Psoas muscle (tissue), 8 donors: ENCODE measurements around the gene SYNPO2. TPM values are rescaled to one million over a fixed set of nuclear protein-coding genes. Genes with fewer than 3 reads are reported as not detected.

ENCODE experiments used
- ATAC-seq, 4 donors: fragments of 200-7000 bp; cut with Tn5 transposase; one replicate each; pipeline ENCODE4 v1.9.1; 2020; ENCODE audit warnings: moderate library complexity in 3 of 4, mild to moderate bottlenecking in 2 of 4
- DNase-seq, 2 donors: peaks; one replicate each; pipeline ENCODE4 v3.0.0-alpha.2; 2020
- H3K27ac ChIP-seq: fragments of 200-600 bp; one replicate; pipeline ENCODE4 v1.8.0; 2022
- H3K27me3 ChIP-seq, 3 donors: fragments of 200-600 bp in 1 of 3; one replicate each; pipeline versions ENCODE4 v1.6.1 to v1.8.0; 2013 to 2022; ENCODE audit warnings: low read length in 2 of 3, mild to moderate bottlenecking in 2 of 3, moderate library complexity in 1 of 3; ENCODE audit not compliant: insufficient read depth in 3 of 3
- H3K36me3 ChIP-seq, 2 donors: fragments of 200-600 bp in 1 of 2; one replicate each; pipeline versions ENCODE4 v1.6.1 to v1.8.0; 2013 to 2022; ENCODE audit warnings: low read depth in 1 of 2, mild to moderate bottlenecking in 1 of 2, moderate library complexity in 1 of 2; ENCODE audit not compliant: insufficient read depth in 1 of 2
- H3K4me1 ChIP-seq: fragments of 200-600 bp; one replicate; pipeline ENCODE4 v1.8.0; 2022
- H3K4me3 ChIP-seq: fragments of 200-600 bp; one replicate; pipeline ENCODE4 v1.8.0; 2022; ENCODE audit warnings: mild to moderate bottlenecking
- H3K9me3 ChIP-seq: fragments of 200-600 bp; one replicate; pipeline ENCODE4 v1.8.0; 2022
- WGBS, 3 donors: extraction: QIAGEN DNeasy Blood & Tissue Kit; methylation state at CpG; one replicate each; pipeline versions ENCODE4 v1.1.6 to v1.1.7; 2013; 5-methylcytosine and 5-hydroxymethylcytosine counted together
- intact Hi-C, 2 donors: fragments of 100-400 bp; cut with DNase I; formaldehyde crosslinking; loops; one replicate each; pipeline versions ENCODE4 v1.11.0 to v1.14.2; 2022
- polyA plus RNA-seq, 3 donors: library from polyadenylated mRNA; stranded (reverse); fragments of 200-250 nt; gene quantifications; one replicate each; pipeline ENCODE4 v1.2.3, GENCODE V29; 2013
- total RNA-seq, 4 donors: library from RNA; stranded (reverse); fragmentation: NEBNext Ultra II Directional in 2 of 4; extraction: Animal tissue kit (Norgen Biotek cat#: 25700) in 2 of 4; gene quantifications; one replicate each; pipeline versions ENCODE4 v1.2.1 to v1.2.4, GENCODE V29; 2021 to 2023
- TF ChIP-seq, protein P1 (sequence below): fragments of 200-600 bp; IDR thresholded peaks from one replicate; pipeline ENCODE4 v1.8.0; 2022; ENCODE audit warnings: antibody characterized with exemption
- donor health status: healthy with polysubstance abuse.
- donor health status: DM: no; HTN: no; CAD: no; lungs with moderate emphysema.
- donor health status: Bipolar disorder and iron deficiency.
- donor health status: healthy.
- donor health status: DM: yes; HTN: yes; CAD: no.
- donor health status: DM: no; HTN: no; CAD: no.
- donor health status: DM: no; HTN: no; CAD: no.
- donor health status: DM: yes; HTN: yes; CAD: no.

The SYNPO2 gene
- total and polyA plus RNA-seq, 7 donors: 35.7 to 2,858 (median 1,548) TPM

GRCh38 chr4:118941149-118941548, 52.5 kb downstream of the SYNPO2 start:
- H3K4me1 ChIP-seq: peaks cover 14% of the 10 kb centered on the region
- DNase-seq (no peak), ATAC-seq (peak in 3 of 4 donors; percentile 54 to 72 (median 55))
- peak overlapping the region; percentile 70 for H3K27ac ChIP-seq
- TF ChIP-seq, protein P1, sequence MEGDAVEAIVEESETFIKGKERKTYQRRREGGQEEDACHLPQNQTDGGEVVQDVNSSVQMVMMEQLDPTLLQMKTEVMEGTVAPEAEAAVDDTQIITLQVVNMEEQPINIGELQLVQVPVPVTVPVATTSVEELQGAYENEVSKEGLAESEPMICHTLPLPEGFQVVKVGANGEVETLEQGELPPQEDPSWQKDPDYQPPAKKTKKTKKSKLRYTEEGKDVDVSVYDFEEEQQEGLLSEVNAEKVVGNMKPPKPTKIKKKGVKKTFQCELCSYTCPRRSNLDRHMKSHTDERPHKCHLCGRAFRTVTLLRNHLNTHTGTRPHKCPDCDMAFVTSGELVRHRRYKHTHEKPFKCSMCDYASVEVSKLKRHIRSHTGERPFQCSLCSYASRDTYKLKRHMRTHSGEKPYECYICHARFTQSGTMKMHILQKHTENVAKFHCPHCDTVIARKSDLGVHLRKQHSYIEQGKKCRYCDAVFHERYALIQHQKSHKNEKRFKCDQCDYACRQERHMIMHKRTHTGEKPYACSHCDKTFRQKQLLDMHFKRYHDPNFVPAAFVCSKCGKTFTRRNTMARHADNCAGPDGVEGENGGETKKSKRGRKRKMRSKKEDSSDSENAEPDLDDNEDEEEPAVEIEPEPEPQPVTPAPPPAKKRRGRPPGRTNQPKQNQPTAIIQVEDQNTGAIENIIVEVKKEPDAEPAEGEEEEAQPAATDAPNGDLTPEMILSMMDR: no peak
- no peaks in the 10 kb centered on the region for H3K36me3 ChIP-seq
- 32 to 42% (median 38%) methylated on average over 1 of the region's 1 CpG for WGBS, 3 donors
- H3K9me3 ChIP-seq: no peaks in the 10 kb centered on the region
- intact Hi-C loops: no loop called here
- H3K27me3 ChIP-seq: no peaks in the 10 kb centered on the region
- H3K4me3 ChIP-seq: no peak overlapping the region

DNA sequence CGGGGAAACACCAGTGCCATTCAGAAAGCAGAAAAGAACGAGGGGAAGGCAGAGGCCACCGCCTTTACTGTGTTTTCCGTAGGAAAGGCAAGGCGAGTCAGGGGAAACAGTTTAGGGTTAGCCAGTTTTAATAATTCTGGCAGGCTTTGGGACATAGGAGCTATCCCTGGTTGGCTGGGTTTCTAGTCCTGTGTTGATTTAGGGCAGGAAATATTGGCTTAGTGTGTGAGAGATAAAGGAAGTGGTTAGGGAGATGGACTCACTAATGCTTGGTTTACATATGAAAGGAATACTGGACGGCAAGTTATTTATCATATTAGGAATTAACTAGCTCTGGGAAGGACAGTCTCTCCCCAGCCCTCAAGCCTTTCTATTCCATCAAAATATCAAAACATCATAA, 53.1 kb downstream of the SYNPO2 start:
- H3K4me3 ChIP-seq: no peak overlapping the region
- H3K9me3 ChIP-seq: no peaks in the 10 kb centered on the region
- intact Hi-C loops: no loop called here
- TF ChIP-seq, protein P1: no peak
- H3K36me3 ChIP-seq: no peaks in the 10 kb centered on the region
- no peaks in the 10 kb centered on the region for H3K27me3 ChIP-seq
- ATAC-seq: peak in 3 of 4 donors; percentile 3 to 40 (median 13)
- peak overlapping the region; percentile 70 for H3K27ac ChIP-seq
- peaks cover 14% of the 10 kb centered on the region for H3K4me1 ChIP-seq
- 64 to 65% (median 65%) methylated on average over 6 of the region's 6 CpGs for WGBS, 3 donors
- DNase-seq: no peak

GRCh38 chr4:118942465-118942864, 53.8 kb downstream of the SYNPO2 start:
- peak; percentile 82 to 94 (median 92) for ATAC-seq
- no peaks in the 10 kb centered on the region for H3K27me3 ChIP-seq
- WGBS, 3 donors: 39 to 50% (median 48%) methylated on average over 1 of the region's 1 CpG
- peaks cover 14% of the 10 kb centered on the region for H3K4me1 ChIP-seq
- TF ChIP-seq, protein P1: no peak
- H3K27ac ChIP-seq: peak overlapping the region; percentile 70
- intact Hi-C loops: no loop called here
- no peaks in the 10 kb centered on the region for H3K9me3 ChIP-seq
- H3K4me3 ChIP-seq: no peak overlapping the region
- H3K36me3 ChIP-seq: no peaks in the 10 kb centered on the region
- DNase-seq: peak in 1 of 2 donors; percentile 28

DNA sequence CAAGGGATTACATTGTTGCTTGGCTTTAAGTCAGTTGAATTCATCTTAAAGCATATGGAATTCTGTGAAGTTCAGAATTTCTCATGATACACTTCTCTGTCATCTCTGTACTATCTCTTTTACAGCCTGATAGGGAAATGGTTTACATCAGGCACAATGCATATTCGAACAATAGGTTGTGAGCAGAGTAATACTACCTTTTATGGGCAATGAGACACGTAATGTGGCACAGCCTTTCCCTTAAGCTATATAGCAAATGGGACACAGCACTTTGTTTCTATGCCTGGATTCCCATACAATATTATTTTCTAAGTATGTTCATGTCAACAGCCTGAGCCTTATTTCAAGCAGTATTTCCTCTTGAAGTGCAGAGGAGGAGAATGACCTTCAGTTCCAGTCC, 58.4 kb downstream of the SYNPO2 start:
- no peak for ATAC-seq
- Histone ChIP-seq H3K36me3 (no peaks in the 10 kb centered on the region), H3K27ac (peak overlapping the region; percentile 39), H3K9me3 (no peaks in the 10 kb centered on the region), H3K27me3 (no peaks in the 10 kb centered on the region), H3K4me1 (peaks cover 22% of the 10 kb centered on the region), H3K4me3 (no peak overlapping the region)
- no peak for DNase-seq
- WGBS, 3 donors: 49 to 70% (median 64%) methylated on average over 2 of the region's 2 CpGs
- intact Hi-C loops: loop anchor here in 1 of 2 donors (5.0 kb wide), 1 partner anchor 40 kb away; no protein-coding TSS in a partner anchor
- TF ChIP-seq, protein P1: no peak
